Measurements from ENCODE around the gene RBMS1.

RBMS1 gene

DNA sequence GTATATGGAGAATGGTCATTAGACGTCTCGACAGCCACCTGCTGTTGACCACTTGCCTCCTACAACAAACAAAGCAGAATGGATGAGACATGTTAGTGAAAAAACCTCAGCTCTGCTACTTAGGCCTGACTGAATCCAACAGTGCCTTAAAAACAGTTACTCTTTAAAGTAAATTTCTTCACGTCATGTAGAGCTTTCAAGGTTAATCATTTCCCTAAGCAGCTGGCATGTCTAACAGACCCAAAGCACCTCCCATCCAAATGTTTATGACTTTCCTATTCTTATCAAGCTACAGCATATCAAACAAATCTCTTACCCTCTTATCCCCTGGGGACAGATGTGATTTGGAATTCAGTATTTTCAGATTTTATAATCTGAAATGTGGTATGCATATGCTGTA, 218.0 kb downstream of the RBMS1 start:
- DNase-seq (ENCODE audit: low spot score): no peak

DNA sequence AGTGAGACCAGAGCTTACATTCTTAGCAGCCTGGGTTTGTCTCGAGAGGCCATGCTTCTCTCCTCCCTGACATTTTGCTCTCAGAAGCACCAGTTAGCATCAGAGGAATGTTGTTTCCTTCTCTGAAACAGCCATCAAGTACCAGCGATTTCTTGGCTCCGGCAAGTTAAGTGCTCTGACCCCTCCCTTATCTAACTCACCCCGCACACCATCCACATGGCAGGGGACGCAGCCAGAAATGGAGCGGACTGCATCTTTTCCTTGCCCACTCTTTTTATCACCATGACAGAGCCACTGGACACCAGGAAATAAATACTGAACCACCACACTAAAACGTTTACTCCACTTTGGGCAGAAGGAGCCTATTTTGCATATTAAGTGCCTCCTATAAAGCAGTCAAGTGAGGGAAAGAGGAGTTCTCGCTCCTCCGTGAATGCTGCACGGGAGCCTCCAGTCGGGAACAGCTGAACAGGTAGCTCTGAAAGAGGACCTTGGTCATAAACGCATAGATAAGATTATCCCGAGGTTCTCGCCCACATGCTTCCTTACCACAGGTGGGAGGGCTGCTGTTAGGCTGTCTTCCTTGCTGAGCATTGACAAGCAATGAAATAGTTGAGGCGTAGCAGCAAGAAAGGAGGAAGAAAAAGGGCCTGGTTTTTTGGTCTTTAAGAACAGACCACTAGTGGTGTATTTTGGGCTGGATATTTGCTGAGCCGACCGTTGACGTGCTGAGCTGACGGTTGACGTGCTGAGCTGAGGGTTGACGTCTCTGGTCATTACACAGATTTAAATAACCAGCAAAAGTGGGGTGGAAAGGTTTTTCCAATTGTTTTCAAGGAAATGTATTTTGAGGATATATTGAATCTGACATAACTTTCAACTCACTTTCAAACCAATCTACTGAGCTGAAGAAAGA, 222.2 kb downstream of the RBMS1 start:
- peak; percentile 21 for DNase-seq (ENCODE audit: low spot score)

DNA sequence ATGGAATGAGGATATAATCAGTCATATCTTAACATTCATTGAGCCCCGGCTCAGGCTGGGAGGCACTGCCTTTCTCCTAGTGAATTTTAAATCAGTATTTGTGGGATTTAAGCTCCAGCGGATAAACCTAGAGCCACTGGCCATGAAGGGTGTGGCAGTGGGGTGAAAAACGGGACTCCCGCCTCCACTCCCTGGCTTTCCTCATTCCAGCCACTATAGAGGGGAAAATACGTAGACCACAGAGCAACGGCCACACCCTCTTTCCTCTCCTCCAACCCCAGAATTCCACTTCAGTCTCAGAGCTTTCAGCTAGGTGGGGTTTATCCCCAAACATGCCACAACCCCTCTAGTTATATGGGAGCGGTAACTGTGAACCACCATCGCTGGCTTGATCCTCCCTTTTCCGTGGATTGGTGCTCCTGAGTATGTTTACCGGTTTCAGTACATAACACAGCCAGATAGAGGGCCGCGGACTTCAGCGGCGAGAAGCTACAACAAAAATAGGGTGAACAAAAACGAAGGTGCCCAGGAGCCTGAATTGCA, 223.0 kb downstream of the RBMS1 start:
- peak; percentile 77 for DNase-seq (ENCODE audit: low spot score)

DNA sequence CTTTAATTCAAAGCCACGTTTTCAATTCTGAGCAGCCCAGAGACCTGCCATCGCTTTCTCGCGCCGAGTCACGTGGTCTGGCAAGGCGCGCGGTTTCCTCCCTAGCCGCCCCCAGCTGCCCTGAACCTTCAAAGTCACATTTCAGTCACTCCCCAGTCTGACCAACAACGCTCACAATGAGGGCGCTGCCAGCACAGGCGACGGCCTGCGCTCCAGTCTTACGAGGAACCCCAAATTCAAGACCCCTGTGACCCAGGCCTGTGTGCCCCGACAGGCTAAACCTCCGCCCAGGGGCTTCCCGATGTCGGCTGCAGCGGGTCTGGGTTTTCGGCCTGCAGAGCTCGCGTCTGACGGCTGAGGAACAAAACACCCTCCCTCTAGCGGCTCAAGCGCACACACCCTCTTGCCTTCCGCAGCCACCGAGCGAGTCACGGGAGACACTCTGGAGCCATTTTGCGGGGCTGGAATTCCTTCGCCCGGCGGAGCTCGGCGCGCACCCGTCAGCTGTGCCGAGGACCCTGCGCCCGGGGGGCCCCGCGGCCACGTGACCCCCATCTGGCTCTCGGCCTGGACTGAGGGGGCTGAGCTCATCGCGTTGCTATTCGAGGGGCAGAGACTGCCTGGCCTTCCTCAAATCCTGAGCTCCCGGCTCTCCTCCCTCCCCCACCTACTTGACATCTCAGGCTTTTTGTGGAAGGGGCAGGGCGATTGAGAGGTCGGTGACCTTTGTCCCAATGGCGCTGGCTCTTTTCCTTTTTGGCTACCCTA, 223.6 kb downstream of the RBMS1 start:
- peak; percentile 88 for DNase-seq (ENCODE audit: low spot score)

DNA sequence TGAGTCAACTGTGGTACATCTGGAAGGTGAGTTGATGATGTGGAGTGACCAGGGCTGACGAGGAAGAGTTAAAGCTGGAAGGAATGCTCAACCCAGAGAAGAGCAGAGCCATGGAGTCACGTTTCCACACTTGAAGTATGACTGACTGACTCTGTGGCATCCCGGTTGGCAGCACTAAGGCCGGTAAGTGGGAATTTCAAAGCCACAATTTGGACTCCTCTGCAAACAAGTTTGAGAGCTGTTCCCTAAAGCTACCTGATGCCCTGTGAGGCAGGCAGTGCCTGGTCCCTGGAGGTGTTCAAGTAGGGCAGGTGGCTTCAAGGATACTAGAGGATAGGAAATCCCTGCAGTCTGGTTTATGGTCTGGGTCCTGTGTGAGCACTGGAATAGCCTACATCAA, 224.2 kb downstream of the RBMS1 start:
- peak; percentile 11 for DNase-seq (ENCODE audit: low spot score)

DNA sequence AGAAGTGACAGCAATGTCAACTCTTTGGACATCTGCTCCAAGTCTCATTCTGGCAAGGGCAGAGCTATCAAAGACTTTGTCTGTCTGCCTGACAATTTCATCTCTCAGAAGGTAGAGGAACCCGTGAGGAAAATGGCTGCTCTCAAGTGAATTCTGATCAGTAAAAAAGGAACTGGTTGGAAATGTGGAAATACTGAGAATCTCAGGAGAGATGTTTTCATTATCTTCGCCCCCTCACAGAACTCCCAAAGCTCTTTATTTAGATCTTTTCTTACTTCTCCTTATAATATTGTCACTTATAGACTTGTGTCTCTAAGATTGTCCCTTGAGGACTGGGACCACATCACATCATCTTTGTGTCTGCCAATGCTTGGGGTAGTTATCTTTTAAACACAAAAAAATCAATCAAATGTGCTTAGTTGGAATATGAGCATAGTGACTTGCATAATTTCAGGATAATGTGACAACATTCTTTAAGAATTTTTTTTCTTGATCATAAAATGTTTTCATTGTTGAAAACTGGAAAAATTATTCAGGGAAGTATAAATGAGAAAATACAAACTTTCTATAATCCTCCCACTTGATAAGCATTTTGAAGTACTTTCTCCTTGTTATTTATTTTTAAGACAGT, 225.3 kb downstream of the RBMS1 start:
- DNase-seq (ENCODE audit: low spot score): no peak

DNA sequence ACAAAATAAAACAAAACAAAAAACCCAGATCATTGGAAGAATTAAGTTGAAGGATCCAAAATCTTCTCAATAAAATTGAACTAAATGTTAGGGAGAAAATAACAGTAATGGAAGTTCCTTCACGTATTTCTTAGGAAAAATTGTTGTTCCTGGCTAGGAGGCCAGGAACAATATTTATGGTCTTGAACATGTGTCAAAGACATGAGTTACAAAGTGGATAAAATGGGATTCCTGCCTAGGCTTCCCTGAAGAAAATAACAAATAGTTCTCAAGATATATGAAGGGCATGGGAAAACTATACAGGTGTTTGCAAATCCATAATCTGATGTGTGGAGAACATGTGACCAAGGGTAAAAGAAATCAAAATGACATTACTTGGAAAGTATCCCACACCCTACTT, 225.9 kb downstream of the RBMS1 start:
- DNase-seq (ENCODE audit: low spot score): no peak

DNA sequence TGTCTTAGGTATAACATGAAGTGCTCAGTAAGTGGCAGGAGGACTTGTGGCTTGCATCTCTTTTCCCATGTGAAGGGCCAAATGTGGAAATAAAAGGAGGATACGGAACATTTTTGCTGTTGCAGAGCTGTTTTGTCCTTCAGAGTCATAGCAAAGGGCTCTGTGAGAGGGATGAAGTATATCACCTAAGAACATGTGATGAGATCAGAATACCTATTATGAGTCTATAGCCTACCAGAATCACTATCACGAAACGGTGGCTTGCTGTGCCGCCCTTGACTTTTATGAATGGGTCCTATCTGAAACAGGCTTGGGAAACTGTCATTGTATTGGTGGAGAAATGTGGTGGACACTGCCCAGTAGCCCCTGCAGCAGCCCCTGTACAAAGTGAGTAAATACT, 226.6 kb downstream of the RBMS1 start:
- no peak for DNase-seq (ENCODE audit: low spot score)

DNA sequence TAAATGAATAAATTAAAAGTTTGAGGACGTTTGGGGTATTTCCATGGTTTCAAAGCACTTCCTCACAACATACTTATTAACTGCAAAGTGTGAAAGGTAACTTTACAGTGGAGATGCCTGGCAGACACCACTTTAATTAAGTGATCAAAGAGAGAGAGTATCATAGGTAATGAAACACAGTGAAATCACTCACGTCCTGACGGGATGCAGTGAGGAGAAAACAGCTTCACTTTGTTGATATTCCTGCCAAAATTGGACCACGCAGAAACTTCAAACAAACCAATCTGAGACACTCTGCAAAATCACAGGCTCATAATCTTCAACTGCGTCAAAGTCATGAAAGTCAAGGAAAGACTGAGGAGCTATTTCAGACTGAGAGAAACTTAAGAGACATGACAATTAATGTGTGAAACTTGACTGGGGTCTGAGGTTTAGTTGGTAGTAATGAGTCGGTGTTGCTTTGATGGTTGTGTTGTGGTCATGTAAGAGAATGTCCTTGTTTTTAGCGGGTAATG, 227.5 kb downstream of the RBMS1 start:
- DNase-seq (ENCODE audit: low spot score): peak; percentile 71

DNA sequence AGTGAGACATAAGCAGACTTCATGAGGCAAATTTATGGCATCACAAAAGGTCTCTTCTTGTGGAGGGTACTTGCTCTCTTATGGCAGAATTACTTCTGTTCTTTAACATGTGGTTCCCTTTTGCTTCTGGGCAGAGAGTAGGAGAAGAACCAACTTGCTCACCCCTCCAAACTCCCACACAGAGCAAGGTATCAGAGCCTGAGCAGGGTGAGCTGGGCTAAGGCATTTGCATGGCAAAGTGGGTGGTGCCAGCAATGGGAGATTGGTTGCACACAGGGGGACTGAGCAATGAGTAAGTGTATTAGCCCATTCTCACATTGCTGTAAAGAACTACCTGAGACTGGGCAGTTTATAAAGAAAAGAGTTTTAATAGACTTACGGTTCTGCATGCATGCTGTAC, 229.3 kb downstream of the RBMS1 start:
- no peak for DNase-seq (ENCODE audit: low spot score)

DNA sequence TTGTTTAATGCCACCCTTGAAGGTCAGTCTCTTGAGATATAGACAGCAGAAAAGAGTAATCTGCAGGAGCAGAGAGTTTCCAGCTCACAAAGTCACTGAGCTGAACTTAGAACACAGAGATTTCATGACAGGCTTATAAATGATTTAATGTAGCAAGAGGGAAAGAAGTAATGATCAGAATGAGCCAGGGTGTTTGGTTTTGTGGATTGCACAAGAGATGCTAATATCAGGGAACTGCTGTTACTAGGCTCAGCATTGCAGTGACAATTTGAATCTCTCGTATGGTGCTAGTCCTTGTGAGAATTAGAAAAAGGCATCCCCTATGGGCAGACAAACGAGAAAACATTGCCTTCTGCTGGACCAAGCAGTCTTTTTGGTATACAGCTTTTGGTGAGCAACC, 231.9 kb downstream of the RBMS1 start:
- no peak for DNase-seq (ENCODE audit: low spot score)

DNA sequence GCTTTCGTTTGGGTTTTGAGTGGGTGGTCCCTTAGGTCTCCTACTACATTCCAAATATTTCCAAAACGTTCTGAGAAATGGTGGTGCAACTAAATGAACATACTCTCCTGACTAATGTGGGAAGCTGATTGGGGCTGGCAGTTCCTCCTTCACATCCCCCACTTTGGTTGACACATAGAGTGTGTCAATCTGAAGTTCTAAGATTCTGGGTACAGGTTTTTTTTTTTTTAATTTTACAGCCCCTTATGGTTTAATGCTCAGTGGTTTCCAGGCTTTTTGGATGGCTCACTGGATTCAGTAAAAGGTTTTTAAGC, 235.2 kb downstream of the RBMS1 start:
- DNase-seq (ENCODE audit: low spot score): no peak

DNA sequence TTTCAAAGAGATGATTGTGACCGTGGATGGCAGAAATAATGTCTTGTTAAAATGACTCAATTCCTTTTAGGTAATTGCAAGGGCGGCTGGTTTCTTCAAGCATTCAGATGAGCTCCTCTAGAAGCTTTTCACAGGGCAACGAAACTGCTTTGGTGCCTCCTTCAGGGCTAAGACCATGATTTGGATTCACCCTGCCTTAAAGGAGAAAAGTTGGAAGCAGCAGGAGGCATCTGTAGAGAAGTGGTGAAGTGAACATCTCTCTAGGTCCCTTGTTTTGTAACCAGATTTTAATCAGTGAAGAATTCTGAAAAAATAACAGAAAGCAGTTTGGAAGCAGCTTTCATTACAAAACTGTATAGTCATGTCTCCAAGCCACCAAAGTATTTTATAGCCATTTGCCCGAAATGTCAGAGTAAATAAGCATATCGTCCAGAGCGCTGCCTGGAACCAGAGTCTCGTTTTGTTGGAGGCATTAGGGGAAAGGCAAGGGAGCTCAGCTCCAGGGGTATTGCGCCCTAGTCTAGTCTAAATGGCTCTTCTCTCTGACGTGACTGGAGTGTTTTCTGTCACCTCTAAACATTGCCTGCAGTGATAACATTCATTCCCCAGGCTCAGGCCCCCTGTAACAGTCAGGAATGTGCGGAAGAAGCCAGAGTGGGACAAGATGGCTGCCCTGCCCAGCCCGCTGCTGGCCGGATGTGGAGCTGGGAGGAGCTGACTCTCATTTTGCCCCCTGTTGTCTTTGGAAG, 235.7 kb downstream of the RBMS1 start:
- DNase-seq (ENCODE audit: low spot score): no peak

DNA sequence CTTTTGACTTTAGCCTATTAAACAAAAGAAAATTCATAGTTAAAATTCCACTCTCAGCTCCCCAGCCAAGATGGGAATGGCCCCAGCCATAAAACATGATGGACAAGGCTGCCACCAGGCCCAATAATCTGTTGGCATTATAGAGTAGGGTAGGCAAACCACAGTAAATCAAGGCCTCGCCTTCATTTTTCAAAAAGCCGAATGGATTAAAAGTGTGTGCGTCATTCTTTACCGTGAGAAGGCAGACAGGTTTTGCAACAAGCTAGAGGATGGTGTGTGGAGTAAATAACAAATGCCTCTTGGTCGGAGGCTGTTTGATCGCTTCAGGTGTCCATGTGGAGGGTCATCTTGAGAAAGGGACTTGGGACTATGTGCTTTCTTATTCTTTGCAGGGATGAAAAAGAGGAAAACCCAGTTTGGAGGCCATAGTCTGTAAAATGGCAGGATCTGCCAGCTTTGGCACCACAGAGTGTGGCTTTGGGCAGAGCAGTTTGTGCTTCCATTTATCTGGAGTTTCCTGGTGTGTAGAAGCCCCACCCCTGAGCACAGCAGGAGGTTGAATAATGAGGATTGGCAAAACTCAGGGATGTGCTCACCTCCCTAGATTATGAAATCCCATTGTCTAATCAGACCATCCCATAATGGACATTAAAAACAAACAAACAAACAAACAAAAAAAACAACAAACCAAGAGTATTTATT, 236.4 kb downstream of the RBMS1 start:
- DNase-seq (ENCODE audit: low spot score): no peak

DNA sequence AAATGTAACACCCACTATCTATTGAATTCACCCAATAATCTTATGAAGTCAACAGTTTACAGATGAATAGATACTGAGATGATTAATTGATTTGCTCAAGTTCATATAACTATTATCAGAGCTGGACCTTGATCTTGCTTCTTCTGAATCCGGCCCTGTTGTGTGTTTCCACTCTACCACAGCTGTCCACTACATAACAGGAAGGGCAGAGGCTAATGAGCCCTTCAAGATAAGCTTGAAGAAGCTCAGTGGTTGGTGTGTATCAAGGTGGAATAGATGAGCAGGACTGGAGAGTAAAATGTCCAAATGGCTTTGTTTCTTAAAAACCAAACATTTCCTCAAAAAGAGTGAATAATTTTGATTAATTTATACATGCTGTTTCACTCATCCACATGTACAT, 237.1 kb downstream of the RBMS1 start:
- DNase-seq (ENCODE audit: low spot score): no peak

DNA sequence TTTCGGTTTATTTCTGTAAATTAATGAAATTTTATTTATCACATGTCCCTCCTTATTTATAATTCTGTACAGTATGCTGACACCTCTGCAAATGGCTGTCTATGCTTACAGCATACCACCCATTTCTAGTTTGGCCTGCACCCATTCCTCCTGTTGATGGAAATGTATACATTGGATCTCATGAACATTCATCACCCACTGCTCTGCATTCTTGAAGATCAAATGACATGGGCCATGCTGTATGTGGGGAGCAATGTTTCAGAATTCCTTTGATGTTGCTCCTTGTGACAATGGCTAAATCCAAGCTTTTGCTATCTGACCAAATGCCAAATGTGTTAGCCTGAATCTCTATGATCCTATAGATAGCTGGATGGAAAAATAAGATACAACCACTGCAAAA, 238.2 kb downstream of the RBMS1 start:
- peak; percentile 63 for DNase-seq (ENCODE audit: low spot score)

DNA sequence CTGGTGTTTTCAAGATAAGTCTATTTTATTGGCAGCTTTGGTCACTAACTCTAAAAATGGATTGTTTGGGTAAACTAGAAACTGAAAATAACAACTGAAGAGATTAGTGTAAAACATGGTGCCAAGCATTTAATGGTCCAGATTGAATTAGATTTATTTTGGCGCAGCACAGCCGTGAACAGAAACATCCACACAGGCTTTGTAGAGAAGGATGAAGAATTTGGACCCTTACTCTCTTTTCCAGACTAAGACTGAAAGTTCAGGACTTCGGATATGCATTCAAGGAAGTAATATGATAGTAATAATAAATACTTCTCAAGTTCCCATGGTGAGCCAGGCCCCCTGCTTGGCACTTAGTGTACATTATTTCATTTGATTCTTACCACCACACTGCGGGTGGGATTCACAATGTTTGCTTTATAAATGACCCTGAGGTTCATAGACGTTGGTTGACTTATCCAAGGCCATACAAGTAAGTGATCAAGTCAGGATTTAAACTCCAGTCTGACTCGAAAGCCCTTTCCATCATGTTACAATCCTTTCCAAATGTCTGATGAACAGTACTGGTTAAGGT, 239.3 kb downstream of the RBMS1 start:
- DNase-seq (ENCODE audit: low spot score): no peak

DNA sequence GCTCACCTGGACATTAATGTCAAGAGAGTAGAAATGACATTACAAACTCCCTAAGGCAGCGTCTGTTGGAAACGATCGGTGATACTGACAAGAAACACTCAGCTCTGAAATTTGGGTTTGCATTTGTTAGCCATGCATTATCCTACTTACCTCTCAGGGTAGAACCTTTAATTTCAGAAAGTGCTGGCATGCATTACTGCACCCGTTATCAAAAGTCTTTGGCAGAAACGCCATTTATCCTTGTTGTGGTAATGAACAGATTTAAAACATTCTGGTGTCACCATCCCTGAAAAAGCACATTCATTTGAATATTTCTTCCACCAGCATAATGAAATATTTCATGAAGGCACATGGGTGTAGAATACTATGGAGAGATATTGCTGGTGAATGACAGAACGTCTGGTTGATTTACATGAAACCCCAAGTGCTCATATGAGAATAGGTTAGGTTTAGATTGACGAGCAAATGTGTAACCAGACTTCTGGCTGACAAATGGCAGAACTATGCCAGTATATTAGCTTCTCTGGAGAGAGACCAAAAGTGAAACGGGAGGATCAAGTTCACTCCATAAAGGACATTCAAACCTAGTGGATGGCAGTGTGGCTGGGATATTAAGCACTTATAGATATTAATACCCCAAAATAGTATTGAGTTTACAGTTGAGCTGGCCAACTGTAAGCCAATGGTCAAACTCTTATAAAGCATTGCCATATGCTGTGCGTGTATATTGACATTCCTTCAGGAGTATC, 240.0 kb downstream of the RBMS1 start:
- no peak for DNase-seq (ENCODE audit: low spot score)

DNA sequence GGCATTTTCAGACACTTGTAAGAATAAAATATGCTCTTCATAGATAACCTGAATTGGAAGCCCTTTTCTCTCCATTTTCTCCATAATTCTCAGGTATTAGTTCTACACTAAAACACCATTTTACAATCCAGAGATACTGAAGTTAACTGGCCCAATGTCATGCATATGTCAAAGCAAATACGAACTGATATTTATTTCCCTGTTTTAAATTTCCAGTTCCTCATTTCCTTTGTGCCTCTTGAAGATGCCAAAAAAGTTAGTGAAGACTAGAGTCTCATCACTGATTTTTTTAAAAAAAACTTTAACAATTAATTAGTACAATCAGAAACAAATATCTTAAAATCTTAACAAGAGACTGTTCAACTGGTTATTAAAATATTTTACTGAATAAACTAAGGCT, 240.7 kb downstream of the RBMS1 start:
- DNase-seq (ENCODE audit: low spot score): no peak

DNA sequence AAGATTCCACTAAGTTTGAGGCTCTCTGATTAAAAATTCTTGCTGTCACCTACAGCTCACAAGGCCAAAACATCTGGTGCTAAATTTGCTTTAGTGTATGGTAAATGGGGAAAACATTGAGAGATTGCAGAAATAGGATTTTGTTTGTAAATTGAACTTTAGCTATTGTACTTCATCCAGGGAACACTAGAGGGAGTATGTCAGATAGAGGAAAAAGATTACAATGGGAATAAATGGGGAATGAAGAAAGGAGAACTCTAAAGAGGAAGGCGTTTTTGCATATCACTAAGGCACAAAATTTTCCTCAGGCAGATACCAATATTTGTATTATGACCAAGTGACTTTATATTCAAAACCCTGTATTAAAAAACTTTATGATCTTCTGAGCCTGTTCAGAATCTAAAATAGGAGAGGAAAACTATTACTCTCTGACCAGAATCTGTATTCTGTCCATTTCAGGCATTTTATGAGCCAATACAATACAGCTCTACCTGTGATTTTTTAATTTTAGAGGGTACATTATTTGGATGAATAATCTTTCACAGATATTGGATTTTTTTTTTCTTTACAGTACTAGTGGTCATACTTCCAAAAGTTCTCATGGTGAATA, 241.2 kb downstream of the RBMS1 start:
- DNase-seq (ENCODE audit: low spot score): peak; percentile 48
